ENCODE measurements around the gene HELQ. TPM values are rescaled to one million over a fixed set of nuclear protein-coding genes. Genes with fewer than 3 reads are reported as not detected.
"Not testable (repeated sequence)": the region's sequence is repeated elsewhere in the genome, so short reads cannot be mapped to it uniquely, and the experiment has no call there.

HELQ gene
- total RNA-seq, 4 donors from 2014 or later, result 17.9 to 48.7 (median 25.2) TPM

- no peaks in the 10 kb centered on the region for H3K36me3 ChIP-seq
- no peak for DNase-seq
- H3K9me3 ChIP-seq, result no peaks in the 10 kb centered on the region
- H3K27me3 ChIP-seq, result no peaks in the 10 kb centered on the region
- TF ChIP-seq, protein P1, sequence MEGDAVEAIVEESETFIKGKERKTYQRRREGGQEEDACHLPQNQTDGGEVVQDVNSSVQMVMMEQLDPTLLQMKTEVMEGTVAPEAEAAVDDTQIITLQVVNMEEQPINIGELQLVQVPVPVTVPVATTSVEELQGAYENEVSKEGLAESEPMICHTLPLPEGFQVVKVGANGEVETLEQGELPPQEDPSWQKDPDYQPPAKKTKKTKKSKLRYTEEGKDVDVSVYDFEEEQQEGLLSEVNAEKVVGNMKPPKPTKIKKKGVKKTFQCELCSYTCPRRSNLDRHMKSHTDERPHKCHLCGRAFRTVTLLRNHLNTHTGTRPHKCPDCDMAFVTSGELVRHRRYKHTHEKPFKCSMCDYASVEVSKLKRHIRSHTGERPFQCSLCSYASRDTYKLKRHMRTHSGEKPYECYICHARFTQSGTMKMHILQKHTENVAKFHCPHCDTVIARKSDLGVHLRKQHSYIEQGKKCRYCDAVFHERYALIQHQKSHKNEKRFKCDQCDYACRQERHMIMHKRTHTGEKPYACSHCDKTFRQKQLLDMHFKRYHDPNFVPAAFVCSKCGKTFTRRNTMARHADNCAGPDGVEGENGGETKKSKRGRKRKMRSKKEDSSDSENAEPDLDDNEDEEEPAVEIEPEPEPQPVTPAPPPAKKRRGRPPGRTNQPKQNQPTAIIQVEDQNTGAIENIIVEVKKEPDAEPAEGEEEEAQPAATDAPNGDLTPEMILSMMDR (IDR thresholded peaks at IDR 0.05), result no peak
- TF ChIP-seq POLR2A (IDR thresholded peaks at IDR 0.05), result no peak
- no peak overlapping the region for H3K4me3 ChIP-seq
- intact Hi-C loops (cut with DNase I; ENCODE audit: low total_unique reads), result no loop called here
- H3K27ac ChIP-seq, result no peak overlapping the region
- no peaks in the 10 kb centered on the region for H3K4me1 ChIP-seq
Observed at GRCh38 chr4:83498187-83498586, 42.6 kb upstream of the HELQ start.

- intact Hi-C loops (cut with DNase I; ENCODE audit: low total_unique reads); DNase-seq; H3K4me3 ChIP-seq; H3K9me3 ChIP-seq; H3K36me3 ChIP-seq; H3K27ac ChIP-seq; H3K27me3 ChIP-seq; H3K4me1 ChIP-seq: not testable (repeated sequence)
Observed at GRCh38 chr4:83496085-83496917, 40.7 kb upstream of the HELQ start.

DNA sequence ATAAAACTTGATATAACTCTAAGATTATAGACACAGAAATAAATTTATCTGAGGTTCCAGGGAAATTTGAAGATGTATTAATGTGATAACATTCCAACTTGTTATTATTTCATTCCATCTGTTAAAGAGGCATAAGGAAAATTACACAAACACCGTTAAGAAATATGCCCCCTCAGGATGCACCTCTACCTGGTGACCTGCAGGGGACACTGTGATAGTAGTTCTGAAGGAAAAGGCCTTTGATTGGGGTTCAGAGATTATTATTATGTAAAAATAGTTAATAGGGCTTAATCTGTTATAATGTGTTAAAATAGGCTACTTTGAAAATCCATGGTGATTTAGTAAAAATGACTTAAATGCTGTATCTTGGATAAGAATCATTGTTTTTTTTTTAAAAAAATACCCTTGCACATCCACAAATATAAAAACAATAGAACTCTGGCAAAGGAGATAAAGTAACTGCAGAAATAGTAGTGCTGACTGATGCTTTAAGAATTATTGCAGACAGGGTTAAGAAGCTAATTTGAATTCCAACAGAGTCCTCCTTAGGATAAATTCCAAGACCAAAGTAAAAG lies 35.3 kb upstream of the HELQ start:
- intact Hi-C loops (cut with DNase I; ENCODE audit: low total_unique reads), result no loop called here
- no peaks in the 10 kb centered on the region for H3K4me1 ChIP-seq

DNA sequence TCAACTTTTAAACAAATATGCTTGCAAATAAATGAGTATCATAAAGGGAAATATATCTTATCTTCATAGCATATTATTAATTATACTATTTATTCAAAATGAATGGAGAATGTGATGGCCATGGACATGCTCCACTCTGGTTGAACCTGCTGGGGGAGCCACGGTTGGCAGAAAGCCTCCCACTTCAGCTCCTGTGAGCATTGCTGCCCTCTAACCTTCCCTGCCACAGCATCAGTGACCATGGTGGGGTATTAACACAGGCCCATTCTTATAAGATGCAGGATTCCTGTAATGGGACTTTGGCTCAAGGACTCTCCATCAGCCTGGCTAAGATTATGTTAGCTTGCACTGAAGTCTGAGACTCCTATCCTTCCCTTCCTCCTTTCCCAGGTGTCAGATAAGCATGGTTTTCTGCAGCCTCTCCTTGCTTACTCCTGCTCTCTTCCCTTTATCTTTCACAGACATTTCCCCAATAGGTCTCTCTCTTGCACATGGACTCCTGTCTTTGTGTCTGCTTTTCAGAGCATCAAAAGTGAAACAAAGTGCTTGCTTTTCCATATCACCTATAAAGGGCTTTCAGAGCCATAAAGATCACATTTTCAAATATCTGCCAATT lies 34.2 kb upstream of the HELQ start:
- intact Hi-C loops (cut with DNase I; ENCODE audit: low total_unique reads), result no loop called here
- H3K36me3 ChIP-seq, result no peaks in the 10 kb centered on the region
- TF ChIP-seq, protein P1 (IDR thresholded peaks at IDR 0.05), result no peak
- TF ChIP-seq POLR2A (IDR thresholded peaks at IDR 0.05), result no peak
- no peak overlapping the region for H3K4me3 ChIP-seq
- no peak for DNase-seq
- no peak overlapping the region for H3K27ac ChIP-seq
- H3K27me3 ChIP-seq, result no peaks in the 10 kb centered on the region
- no peaks in the 10 kb centered on the region for H3K9me3 ChIP-seq
- H3K4me1 ChIP-seq, result no peaks in the 10 kb centered on the region

More for the DNA sequence above, 35.3 kb upstream of the HELQ start:
- TF ChIP-seq POLR2A (IDR thresholded peaks at IDR 0.05), result no peak
- TF ChIP-seq, protein P1 (IDR thresholded peaks at IDR 0.05), result peak; percentile 38 to 57 (median 41)
- no peaks in the 10 kb centered on the region for H3K9me3 ChIP-seq
- no peak overlapping the region for H3K4me3 ChIP-seq
- no peaks in the 10 kb centered on the region for H3K27me3 ChIP-seq
- no peak for DNase-seq
- H3K36me3 ChIP-seq, result no peaks in the 10 kb centered on the region
- H3K27ac ChIP-seq, result no peak overlapping the region

DNA sequence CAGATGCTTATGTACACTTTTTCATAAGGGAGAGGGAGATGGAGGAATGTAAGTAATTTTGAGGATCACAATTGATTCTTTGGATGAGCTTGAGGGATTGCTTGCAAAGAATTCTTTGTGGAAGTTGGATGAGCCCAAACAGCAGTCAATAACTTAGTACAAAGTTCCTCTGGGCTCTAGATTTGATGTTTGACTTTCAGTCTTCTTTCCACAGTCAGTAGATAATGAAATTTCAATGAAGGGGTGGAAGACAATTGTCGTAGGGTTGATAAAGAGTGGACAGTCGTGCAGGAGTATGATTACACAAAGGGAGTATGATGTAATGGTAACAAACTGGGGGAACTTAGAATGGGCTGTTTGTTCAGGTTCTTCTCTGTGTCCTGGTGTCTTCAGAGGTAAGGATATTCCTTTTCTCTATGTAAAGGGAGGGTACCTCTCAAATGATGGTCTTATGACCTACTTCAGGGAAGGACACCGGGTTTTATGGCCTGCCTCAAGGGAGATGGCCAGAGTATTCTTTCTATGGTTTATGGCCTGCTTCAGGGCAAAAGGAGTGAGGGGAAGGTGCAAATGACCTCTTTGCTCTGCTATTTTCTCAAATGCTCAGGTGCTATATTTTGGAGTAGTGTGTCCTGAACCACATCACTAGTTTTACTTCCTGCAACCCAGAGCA lies 31.0 kb upstream of the HELQ start:
- TF ChIP-seq POLR2A (IDR thresholded peaks at IDR 0.05), result no peak
- TF ChIP-seq, protein P1 (IDR thresholded peaks at IDR 0.05), result no peak
- Histone ChIP-seq H3K4me3 (no peak overlapping the region), H3K27me3 (no peaks in the 10 kb centered on the region), H3K4me1 (no peaks in the 10 kb centered on the region), H3K9me3 (no peaks in the 10 kb centered on the region), H3K36me3 (no peaks in the 10 kb centered on the region), H3K27ac (peak overlapping the region in 1 of 2 donors; percentile 91)
- no peak for DNase-seq
- intact Hi-C loops (cut with DNase I; ENCODE audit: low total_unique reads), result no loop called here
